Measurements from ENCODE around the gene RILPL1. TPM values are rescaled to one million over a fixed set of nuclear protein-coding genes. Genes with fewer than 3 reads are reported as not detected.

RILPL1 gene
- total and polyA plus RNA-seq, 9 of the 15 experiments (the other 6 are each of a cell fraction or from before 2014, with no cell fraction given), result 0.25 to 10.6 (median 8.6) TPM

DNA sequence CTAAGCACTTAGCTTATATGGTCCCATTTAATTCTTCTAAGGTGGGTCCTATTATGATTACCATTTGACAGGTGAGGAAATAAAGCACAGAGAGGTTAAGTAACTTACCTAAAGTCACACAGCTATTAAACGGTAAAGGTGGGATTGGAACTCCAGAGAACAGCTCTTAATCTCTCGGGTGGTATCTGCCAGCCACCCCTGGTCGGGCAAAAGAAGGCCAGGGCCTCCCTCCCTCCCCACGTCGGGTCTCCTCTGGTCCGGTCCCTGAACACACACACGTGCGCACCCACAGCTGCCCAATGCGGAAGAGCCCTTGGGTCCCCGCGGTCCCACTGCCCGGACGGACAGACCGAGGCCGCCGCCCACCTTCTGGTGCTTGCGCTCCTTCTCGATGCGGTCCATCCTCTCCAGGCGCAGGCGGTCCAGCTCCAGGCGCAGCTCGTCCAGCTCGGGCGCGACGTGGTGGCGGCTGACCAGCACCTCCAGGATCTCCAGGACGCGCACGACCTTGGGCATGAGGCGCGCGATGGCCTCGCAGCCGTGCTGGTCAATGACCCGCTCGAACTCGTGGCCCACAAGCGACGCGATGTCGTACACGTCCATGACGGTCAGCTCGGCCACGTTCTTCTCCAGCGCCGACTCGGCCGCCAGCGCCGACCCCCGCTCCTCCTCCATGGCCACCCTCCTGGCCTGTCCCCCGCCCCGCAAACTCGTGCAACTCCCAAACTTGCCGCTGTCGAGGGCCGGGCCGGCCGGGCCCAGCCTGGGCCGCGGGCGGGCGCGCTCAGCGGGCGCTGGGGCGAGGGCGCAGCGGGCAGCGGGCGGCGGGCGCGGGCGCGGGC, 490 bp downstream of the RILPL1 start (continued):
- TF ChIP-seq, protein P1, sequence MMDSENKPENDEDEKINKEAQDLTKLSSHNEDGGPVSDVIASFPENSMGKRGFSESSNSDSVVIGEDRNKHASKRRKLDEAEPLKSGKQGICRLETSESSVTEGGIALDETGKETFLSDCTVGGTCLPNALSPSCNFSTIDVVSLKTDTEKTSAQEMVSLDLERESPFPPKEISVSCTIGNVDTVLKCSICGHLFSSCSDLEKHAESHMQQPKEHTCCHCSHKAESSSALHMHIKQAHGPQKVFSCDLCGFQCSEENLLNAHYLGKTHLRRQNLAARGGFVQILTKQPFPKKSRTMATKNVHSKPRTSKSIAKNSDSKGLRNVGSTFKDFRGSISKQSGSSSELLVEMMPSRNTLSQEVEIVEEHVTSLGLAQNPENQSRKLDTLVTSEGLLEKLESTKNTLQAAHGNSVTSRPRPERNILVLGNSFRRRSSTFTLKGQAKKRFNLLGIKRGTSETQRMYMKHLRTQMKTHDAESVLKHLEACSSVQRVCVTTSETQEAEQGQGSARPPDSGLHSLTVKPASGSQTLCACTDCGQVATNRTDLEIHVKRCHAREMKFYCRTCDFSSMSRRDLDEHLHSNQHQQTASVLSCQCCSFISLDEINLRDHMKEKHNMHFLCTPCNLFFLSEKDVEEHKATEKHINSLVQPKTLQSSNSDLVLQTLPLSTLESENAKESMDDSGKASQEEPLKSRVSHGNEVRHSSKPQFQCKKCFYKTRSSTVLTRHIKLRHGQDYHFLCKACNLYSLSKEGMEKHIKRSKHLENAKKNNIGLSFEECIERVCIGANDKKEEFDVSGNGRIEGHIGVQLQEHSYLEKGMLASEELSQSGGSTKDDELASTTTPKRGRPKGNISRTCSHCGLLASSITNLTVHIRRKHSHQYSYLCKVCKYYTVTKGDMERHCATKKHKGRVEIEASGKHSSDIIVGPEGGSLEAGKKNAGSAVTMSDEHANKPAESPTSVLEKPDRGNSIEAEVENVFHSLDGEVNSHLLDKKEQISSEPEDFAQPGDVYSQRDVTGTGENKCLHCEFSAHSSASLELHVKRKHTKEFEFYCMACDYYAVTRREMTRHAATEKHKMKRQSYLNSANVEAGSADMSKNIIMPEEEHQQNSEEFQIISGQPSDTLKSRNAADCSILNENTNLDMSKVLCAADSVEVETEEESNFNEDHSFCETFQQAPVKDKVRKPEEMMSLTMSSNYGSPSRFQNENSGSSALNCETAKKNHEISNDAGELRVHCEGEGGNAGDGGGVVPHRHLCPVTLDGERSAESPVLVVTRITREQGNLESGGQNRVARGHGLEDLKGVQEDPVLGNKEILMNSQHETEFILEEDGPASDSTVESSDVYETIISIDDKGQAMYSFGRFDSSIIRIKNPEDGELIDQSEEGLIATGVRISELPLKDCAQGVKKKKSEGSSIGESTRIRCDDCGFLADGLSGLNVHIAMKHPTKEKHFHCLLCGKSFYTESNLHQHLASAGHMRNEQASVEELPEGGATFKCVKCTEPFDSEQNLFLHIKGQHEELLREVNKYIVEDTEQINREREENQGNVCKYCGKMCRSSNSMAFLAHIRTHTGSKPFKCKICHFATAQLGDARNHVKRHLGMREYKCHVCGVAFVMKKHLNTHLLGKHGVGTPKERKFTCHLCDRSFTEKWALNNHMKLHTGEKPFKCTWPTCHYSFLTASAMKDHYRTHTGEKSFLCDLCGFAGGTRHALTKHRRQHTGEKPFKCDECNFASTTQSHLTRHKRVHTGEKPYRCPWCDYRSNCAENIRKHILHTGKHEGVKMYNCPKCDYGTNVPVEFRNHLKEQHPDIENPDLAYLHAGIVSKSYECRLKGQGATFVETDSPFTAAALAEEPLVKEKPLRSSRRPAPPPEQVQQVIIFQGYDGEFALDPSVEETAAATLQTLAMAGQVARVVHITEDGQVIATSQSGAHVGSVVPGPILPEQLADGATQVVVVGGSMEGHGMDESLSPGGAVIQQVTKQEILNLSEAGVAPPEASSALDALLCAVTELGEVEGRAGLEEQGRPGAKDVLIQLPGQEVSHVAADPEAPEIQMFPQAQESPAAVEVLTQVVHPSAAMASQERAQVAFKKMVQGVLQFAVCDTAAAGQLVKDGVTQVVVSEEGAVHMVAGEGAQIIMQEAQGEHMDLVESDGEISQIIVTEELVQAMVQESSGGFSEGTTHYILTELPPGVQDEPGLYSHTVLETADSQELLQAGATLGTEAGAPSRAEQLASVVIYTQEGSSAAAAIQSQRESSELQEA (IDR thresholded peaks at IDR 0.05; ENCODE audit: low read depth), result no peak
- peak; percentile 23 for TF ChIP-seq TBP (optimal IDR thresholded peaks at IDR 0.05; ENCODE audit: low read depth, low read length)
- TF ChIP-seq ETV1 (tag; conservative IDR thresholded peaks at IDR 0.05; ENCODE audit: low read depth), result no peak
- no peak for TF ChIP-seq FOXJ3 (CRISPR knock-in tag; IDR thresholded peaks at IDR 0.05)
- no peak for TF ChIP-seq SMC3 (conservative IDR thresholded peaks at IDR 0.05; ENCODE audit: insufficient read depth, low read depth, low read length)
- no peak for TF ChIP-seq ERF (CRISPR knock-in tag; IDR thresholded peaks at IDR 0.05)
- TF ChIP-seq, protein P2, sequence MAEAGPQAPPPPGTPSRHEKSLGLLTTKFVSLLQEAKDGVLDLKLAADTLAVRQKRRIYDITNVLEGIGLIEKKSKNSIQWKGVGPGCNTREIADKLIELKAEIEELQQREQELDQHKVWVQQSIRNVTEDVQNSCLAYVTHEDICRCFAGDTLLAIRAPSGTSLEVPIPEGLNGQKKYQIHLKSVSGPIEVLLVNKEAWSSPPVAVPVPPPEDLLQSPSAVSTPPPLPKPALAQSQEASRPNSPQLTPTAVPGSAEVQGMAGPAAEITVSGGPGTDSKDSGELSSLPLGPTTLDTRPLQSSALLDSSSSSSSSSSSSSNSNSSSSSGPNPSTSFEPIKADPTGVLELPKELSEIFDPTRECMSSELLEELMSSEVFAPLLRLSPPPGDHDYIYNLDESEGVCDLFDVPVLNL (CRISPR knock-in tag; IDR thresholded peaks at IDR 0.05; ENCODE audit: low read depth), result no peak
- TF ChIP-seq U2AF2 (optimal IDR thresholded peaks at IDR 0.05; ENCODE audit: low read depth, low read length), result no peak
- peak; percentile 20; the same call in 1 of the 2 replicates for TF ChIP-seq BHLHE40 (IDR thresholded peaks at IDR 0.05; ENCODE audit: low read length)
- TF ChIP-seq, protein P3, sequence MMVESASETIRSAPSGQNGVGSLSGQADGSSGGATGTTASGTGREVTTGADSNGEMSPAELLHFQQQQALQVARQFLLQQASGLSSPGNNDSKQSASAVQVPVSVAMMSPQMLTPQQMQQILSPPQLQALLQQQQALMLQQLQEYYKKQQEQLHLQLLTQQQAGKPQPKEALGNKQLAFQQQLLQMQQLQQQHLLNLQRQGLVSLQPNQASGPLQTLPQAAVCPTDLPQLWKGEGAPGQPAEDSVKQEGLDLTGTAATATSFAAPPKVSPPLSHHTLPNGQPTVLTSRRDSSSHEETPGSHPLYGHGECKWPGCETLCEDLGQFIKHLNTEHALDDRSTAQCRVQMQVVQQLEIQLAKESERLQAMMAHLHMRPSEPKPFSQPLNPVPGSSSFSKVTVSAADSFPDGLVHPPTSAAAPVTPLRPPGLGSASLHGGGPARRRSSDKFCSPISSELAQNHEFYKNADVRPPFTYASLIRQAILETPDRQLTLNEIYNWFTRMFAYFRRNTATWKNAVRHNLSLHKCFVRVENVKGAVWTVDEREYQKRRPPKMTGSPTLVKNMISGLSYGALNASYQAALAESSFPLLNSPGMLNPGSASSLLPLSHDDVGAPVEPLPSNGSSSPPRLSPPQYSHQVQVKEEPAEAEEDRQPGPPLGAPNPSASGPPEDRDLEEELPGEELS (CRISPR knock-in tag; IDR thresholded peaks at IDR 0.05; ENCODE audit: borderline replicate concordance), result peak; percentile 66; the same call in 1 of the 2 replicates
- no peak for TF ChIP-seq NONO (IDR thresholded peaks at IDR 0.05; ENCODE audit: low read depth in 2 of 2, low read length in 1 of 2)
- TF ChIP-seq, protein P4, sequence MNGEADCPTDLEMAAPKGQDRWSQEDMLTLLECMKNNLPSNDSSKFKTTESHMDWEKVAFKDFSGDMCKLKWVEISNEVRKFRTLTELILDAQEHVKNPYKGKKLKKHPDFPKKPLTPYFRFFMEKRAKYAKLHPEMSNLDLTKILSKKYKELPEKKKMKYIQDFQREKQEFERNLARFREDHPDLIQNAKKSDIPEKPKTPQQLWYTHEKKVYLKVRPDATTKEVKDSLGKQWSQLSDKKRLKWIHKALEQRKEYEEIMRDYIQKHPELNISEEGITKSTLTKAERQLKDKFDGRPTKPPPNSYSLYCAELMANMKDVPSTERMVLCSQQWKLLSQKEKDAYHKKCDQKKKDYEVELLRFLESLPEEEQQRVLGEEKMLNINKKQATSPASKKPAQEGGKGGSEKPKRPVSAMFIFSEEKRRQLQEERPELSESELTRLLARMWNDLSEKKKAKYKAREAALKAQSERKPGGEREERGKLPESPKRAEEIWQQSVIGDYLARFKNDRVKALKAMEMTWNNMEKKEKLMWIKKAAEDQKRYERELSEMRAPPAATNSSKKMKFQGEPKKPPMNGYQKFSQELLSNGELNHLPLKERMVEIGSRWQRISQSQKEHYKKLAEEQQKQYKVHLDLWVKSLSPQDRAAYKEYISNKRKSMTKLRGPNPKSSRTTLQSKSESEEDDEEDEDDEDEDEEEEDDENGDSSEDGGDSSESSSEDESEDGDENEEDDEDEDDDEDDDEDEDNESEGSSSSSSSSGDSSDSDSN (IDR thresholded peaks at IDR 0.05; ENCODE audit: borderline replicate concordance in 1 of 2, low read depth in 2 of 2, low read length in 2 of 2), result peak in 1 of 2 experiments; percentile 60; a peak in 1 of 4 replicates

Measured in K562 (cell line).